H1 (cell line): ENCODE data around the gene CACNA1C. TPM values are rescaled to one million over a fixed set of nuclear protein-coding genes. Genes with fewer than 3 reads are reported as not detected.

Experiments
- CTCF ChIA-PET: fragments of 300-600 bp; sonication (Branson Sonifier 250); formaldehyde crosslinking; loops from one replicate; lab custom pipeline; 2021; ENCODE audit not compliant: partially characterized antibody; lab: Charles Lee
- POLR2A ChIA-PET: fragments of 300-600 bp; sonication (Branson Sonifier 250); formaldehyde crosslinking; loops from one replicate; lab custom pipeline; 2021; ENCODE audit warnings: inconsistent platforms; ENCODE audit not compliant: partially characterized antibody; lab: Charles Lee
- DNase-seq, 2 experiments: peaks; one replicate each; pipeline versions ENCODE4 v3.0.0 to v3.0.0-alpha.2; 2010 to 2022; ENCODE audit warnings: low spot score in 2 of 2, low read depth in 1 of 2, mixed read lengths in 1 of 2
- FAIRE-seq: peaks from 2 replicates; lab custom pipeline; 2011; peaks lifted over from hg19 to GRCh38; lab: Jason Lieb, UNC
- H2AFZ ChIP-seq: 2 replicates; pipeline ENCODE4 v1.8.1; 2012; ENCODE audit warnings: low read length, inconsistent platforms
- H2AK5ac ChIP-seq: 2 replicates; pipeline ENCODE4 v1.6.1; 2013; ENCODE audit warnings: low read depth, low read length
- H2BK120ac ChIP-seq: replicated peaks from 2 replicates; pipeline ENCODE3; 2013; ENCODE audit warnings: low read depth, low read length, inconsistent platforms
- H2BK12ac ChIP-seq: 2 replicates; pipeline ENCODE4 v1.6.1; 2013; ENCODE audit warnings: low read depth, low read length
- H2BK15ac ChIP-seq: 2 replicates; pipeline ENCODE4 v1.6.1; 2013; ENCODE audit warnings: low read length
- H2BK20ac ChIP-seq: 2 replicates; pipeline ENCODE4 v1.6.1; 2013; ENCODE audit warnings: low read length
- H2BK5ac ChIP-seq: 2 replicates; pipeline ENCODE4 v1.6.1; 2013; ENCODE audit warnings: low read depth, low read length
- H3K14ac ChIP-seq: 2 replicates; pipeline ENCODE4 v1.6.1; 2013; ENCODE audit warnings: inconsistent platforms; ENCODE audit not compliant: insufficient read length
- H3K18ac ChIP-seq: 2 replicates; pipeline ENCODE4 v1.6.1; 2013; ENCODE audit warnings: low read length; ENCODE audit errors: extremely low read depth
- H3K23ac ChIP-seq: 2 replicates; pipeline ENCODE4 v1.6.1; 2013; ENCODE audit warnings: inconsistent platforms; ENCODE audit not compliant: insufficient read length
- H3K23me2 ChIP-seq: 2 replicates; pipeline ENCODE4 v1.6.1; 2013; ENCODE audit warnings: low read depth, low read length
- H3K27ac ChIP-seq: 2 replicates; pipeline ENCODE4 v1.6.1; 2011; ENCODE audit warnings: low read depth, low read length, inconsistent platforms
- H3K27me3 ChIP-seq, 4 experiments: replicated peaks in 1 of 4; 1 replicate in 1 of 4; 2 replicates in 3 of 4; pipeline versions ENCODE4 v1.6.1 to v1.8.1; 2011 to 2013; ENCODE audit warnings: low read length in 3 of 4, mild to moderate bottlenecking in 3 of 4, inconsistent platforms in 2 of 4, mixed read lengths in 2 of 4, moderate library complexity in 1 of 4; ENCODE audit not compliant: control insufficient read depth in 3 of 4, insufficient read depth in 3 of 4; ENCODE audit errors: extremely low read depth in 1 of 4
- H3K36me3 ChIP-seq, 4 experiments: 2 replicates each; pipeline versions ENCODE4 v1.6.1 to v1.8.1; 2011 to 2013; ENCODE audit warnings: mild to moderate bottlenecking in 4 of 4, low read length in 3 of 4, moderate library complexity in 2 of 4, control low read depth in 1 of 4, inconsistent platforms in 1 of 4; ENCODE audit not compliant: insufficient read depth in 4 of 4, control insufficient read depth in 2 of 4
- H3K4ac ChIP-seq: replicated peaks from 2 replicates; pipeline ENCODE3; 2013; ENCODE audit warnings: low read length, low read depth, mixed read lengths, inconsistent platforms; ENCODE audit not compliant: insufficient read length
- H3K4me1 ChIP-seq, 4 experiments: replicated peaks in 1 of 4; 1 replicate in 1 of 4; 2 replicates in 3 of 4; pipeline versions ENCODE4 v1.6.1 to v1.8.1; 2011 to 2013; ENCODE audit warnings: low read length in 3 of 4, inconsistent platforms in 2 of 4, mixed read lengths in 1 of 4; ENCODE audit not compliant: insufficient read depth in 4 of 4, control insufficient read depth in 3 of 4
- H3K4me2 ChIP-seq, 2 experiments: 2 replicates each; pipeline versions ENCODE4 v1.6.1 to v1.8.1; 2011 to 2013; ENCODE audit warnings: low read depth in 2 of 2, low read length in 2 of 2, control low read depth in 1 of 2, inconsistent platforms in 1 of 2, mild to moderate bottlenecking in 1 of 2; ENCODE audit not compliant: insufficient read depth in 1 of 2
- H3K4me3 ChIP-seq, 4 experiments: fragments of 200-600, 300-600 bp in 1 of 4; sonication (generic), shearing (Covaris generic), sonication (Bioruptor Twin) in 1 of 4; 2 replicates each; pipeline versions ENCODE4 v1.5.1 to v1.8.1; 2011 to 2016; ENCODE audit warnings: low read length in 4 of 4, low read depth in 3 of 4, control low read depth in 2 of 4, inconsistent platforms in 2 of 4, mild to moderate bottlenecking in 2 of 4, mixed read lengths in 1 of 4, moderate library complexity in 1 of 4; ENCODE audit not compliant: insufficient read depth in 2 of 4; ENCODE audit errors: extremely low read depth in 1 of 4
- H3K56ac ChIP-seq: replicated peaks from 2 replicates; pipeline ENCODE3; 2013; ENCODE audit warnings: low read depth, mild to moderate bottlenecking, mixed read lengths, low read length, inconsistent platforms; ENCODE audit not compliant: insufficient read length
- H3K79me1 ChIP-seq: 2 replicates; pipeline ENCODE4 v1.6.1; 2013; ENCODE audit warnings: low read depth, low read length, control low read depth
- H3K79me2 ChIP-seq, 2 experiments: 2 replicates each; pipeline versions ENCODE4 v1.6.1 to v1.8.1; 2012 to 2013; ENCODE audit warnings: low read length in 2 of 2, mild to moderate bottlenecking in 2 of 2, inconsistent platforms in 1 of 2; ENCODE audit not compliant: insufficient read depth in 2 of 2, control insufficient read depth in 1 of 2
- H3K9ac ChIP-seq, 4 experiments: replicated peaks in 1 of 4; 1 replicate in 1 of 4; 2 replicates in 3 of 4; pipeline versions ENCODE4 v1.6.1 to v1.8.1; 2011 to 2013; ENCODE audit warnings: low read depth in 3 of 4, low read length in 3 of 4, control low read depth in 2 of 4, mild to moderate bottlenecking in 2 of 4, moderate library complexity in 2 of 4, inconsistent platforms in 1 of 4; ENCODE audit errors: extremely low read depth in 1 of 4
- H3K9me3 ChIP-seq, 2 experiments: 2 replicates each; pipeline versions ENCODE4 v1.6.1 to v1.8.1; 2012 to 2013; ENCODE audit warnings: mild to moderate bottlenecking in 2 of 2, moderate library complexity in 2 of 2, control low read depth in 1 of 2, inconsistent platforms in 1 of 2, low read depth in 1 of 2, low read length in 1 of 2, mixed read lengths in 1 of 2; ENCODE audit not compliant: insufficient read depth in 2 of 2
- H4K20me1 ChIP-seq, 2 experiments: replicated peaks in 1 of 2; 2 replicates each; pipeline versions ENCODE3 to v1.8.1; 2011 to 2013; ENCODE audit warnings: inconsistent platforms in 2 of 2, low read length in 2 of 2, mild to moderate bottlenecking in 1 of 2; ENCODE audit not compliant: insufficient read depth in 2 of 2, control insufficient read depth in 1 of 2
- H4K5ac ChIP-seq: 2 replicates; pipeline ENCODE4 v1.6.1; 2013; ENCODE audit warnings: low read length, low read depth, mixed read lengths, inconsistent platforms; ENCODE audit not compliant: insufficient read length
- H4K8ac ChIP-seq: 2 replicates; pipeline ENCODE4 v1.8.0; 2013; ENCODE audit warnings: mild to moderate bottlenecking, moderate library complexity, low read length, inconsistent platforms; ENCODE audit not compliant: insufficient read depth; ENCODE audit errors: extremely low read depth
- H4K91ac ChIP-seq: replicated peaks from 2 replicates; pipeline ENCODE3; 2013; ENCODE audit warnings: low read length, mixed read lengths, inconsistent platforms; ENCODE audit not compliant: insufficient read length
- HDAC6 ChIP-seq: IDR thresholded peaks from one replicate; pipeline ENCODE4 v1.7.1; 2012; ENCODE audit warnings: low read depth, mild to moderate bottlenecking, inconsistent platforms, low read length, moderate library complexity
- SP2 ChIP-seq: IDR thresholded peaks from 2 replicates; pipeline ENCODE4 v1.6.1; 2012; ENCODE audit warnings: mild to moderate bottlenecking, low read length, inconsistent platforms
- SUZ12 ChIP-seq: fragments of 200-600 bp; sonication (generic); IDR thresholded peaks from 2 replicates; pipeline ENCODE4 v1.6.1; 2012; ENCODE audit warnings: mild to moderate bottlenecking, inconsistent platforms, low read length, moderate library complexity, mixed read lengths
- TEAD4 ChIP-seq: IDR thresholded peaks from 2 replicates; pipeline ENCODE4 v1.6.1; 2012; ENCODE audit warnings: low read depth, low read length, inconsistent platforms, mixed read lengths
- WGBS, 2 experiments: shearing (Covaris generic) in 1 of 2; methylation state at CpG; one replicate each; pipeline versions ENCODE4 v1.1.6 to v1.1.7; 2013 to 2015; ENCODE audit warnings: low lambda C conversion rate in 2 of 2, mixed read lengths in 2 of 2, inconsistent platforms in 1 of 2, low coverage in 1 of 2, missing lambda C conversion rate in 1 of 2; ENCODE audit not compliant: insufficient replicate concordance in 2 of 2, insufficient coverage in 1 of 2, insufficient read length in 1 of 2; ENCODE audit errors: extremely low coverage in 1 of 2, missing lambda C conversion rate in 1 of 2; 5-methylcytosine and 5-hydroxymethylcytosine counted together
- polyA plus RNA-seq, 7 experiments: library from polyadenylated mRNA; depleted of rRNA in 3 of 7; stranded (reverse) in 5 of 7; unstranded in 2 of 7; fragments of >200 nt in 5 of 7; fragments of 200-250 nt in 2 of 7; gene quantifications; 1 replicate in 5 of 7; 2 replicates in 1 of 7; 4 replicates in 1 of 7; pipeline versions ENCODE4 v1.2.1 to v1.2.3, GENCODE V29; 2011 to 2013; ENCODE audit warnings: missing spikeins in 2 of 7, mixed read lengths in 2 of 7
- total RNA-seq: library from RNA; stranded (reverse); fragmentation: NEBNext Ultra II Directional; extraction: Animal tissue kit (Norgen Biotek cat#: 25700); gene quantifications from 2 replicates; pipeline ENCODE4 v1.2.1, GENCODE V29; 2021
- TF ChIP-seq, protein P1 (sequence below): IDR thresholded peaks from 2 replicates; pipeline ENCODE4 v1.6.1; 2012; ENCODE audit warnings: low read length, inconsistent platforms

CACNA1C gene
- total and polyA plus RNA-seq, 2 of the 8 experiments (the other 6 are each of a cell fraction or from before 2014, with no cell fraction given): 1.3 TPM

DNA sequence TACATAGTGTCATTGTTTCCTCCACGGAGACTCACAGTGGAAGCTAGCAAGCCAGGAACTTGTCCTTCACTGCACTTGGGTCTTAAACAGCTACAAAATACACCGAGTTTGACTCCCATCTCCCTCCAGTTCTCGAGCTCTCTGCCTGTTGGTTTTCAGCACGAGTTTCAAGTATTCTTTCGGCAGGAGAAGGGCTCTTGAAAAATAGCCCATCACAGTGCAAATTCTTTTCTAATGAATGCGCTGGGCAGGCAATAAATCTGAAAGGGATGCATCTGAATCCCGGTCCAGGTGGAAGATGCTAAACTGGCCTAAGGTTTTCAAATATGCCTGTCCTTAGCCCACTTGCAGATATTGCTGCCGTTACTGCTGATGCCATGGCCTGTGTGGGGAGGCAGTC is 173.9 kb downstream of the CACNA1C start:
- H3K18ac ChIP-seq: no peak overlapping the region
- H2BK15ac ChIP-seq: no peak overlapping the region
- no peak overlapping the region for H3K14ac ChIP-seq
- H4K91ac ChIP-seq: no peak overlapping the region
- H2BK5ac ChIP-seq: no peak overlapping the region
- no peak overlapping the region for H2AFZ ChIP-seq
- no peak overlapping the region for H2BK20ac ChIP-seq
- FAIRE-seq: no peak
- no peaks in the 10 kb centered on the region for H3K23me2 ChIP-seq
- no peak for DNase-seq
- no peak overlapping the region for H4K8ac ChIP-seq
- H3K4me2 ChIP-seq: no peak overlapping the region
- TF ChIP-seq TEAD4 (no peak), SUZ12 (no peak), HDAC6 (no peak), SP2 (no peak)
- TF ChIP-seq, protein P1, sequence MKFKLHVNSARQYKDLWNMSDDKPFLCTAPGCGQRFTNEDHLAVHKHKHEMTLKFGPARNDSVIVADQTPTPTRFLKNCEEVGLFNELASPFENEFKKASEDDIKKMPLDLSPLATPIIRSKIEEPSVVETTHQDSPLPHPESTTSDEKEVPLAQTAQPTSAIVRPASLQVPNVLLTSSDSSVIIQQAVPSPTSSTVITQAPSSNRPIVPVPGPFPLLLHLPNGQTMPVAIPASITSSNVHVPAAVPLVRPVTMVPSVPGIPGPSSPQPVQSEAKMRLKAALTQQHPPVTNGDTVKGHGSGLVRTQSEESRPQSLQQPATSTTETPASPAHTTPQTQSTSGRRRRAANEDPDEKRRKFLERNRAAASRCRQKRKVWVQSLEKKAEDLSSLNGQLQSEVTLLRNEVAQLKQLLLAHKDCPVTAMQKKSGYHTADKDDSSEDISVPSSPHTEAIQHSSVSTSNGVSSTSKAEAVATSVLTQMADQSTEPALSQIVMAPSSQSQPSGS: no peak
- no peaks in the 10 kb centered on the region for H3K79me2 ChIP-seq
- H3K4me3 ChIP-seq: no peak overlapping the region
- H2BK120ac ChIP-seq: no peak overlapping the region
- H4K5ac ChIP-seq: no peak overlapping the region
- H3K4me1 ChIP-seq: peaks cover 0 to 4% (median 0%) of the 10 kb centered on the region in 4 experiments; a peak in 2 of 7 replicates
- no peak overlapping the region for H2BK12ac ChIP-seq
- 84% methylated on average over 8 of the region's 8 CpGs; no CpG with 5 or more reads in 1 of the 2 experiments for WGBS, 2 experiments
- H3K9ac ChIP-seq: no peak overlapping the region
- ChIA-PET CTCF (interaction anchor here (0.7 to 1.4 kb wide), 7 partner anchors 14 to 168 kb away, joined by 3 to 6 read pairs (median 4); no protein-coding TSS in a partner anchor), POLR2A (no interaction called here)
- no peaks in the 10 kb centered on the region for H3K79me1 ChIP-seq
- no peaks in the 10 kb centered on the region for H3K36me3 ChIP-seq
- H3K27me3 ChIP-seq: no peaks in the 10 kb centered on the region
- H3K9me3 ChIP-seq: no peaks in the 10 kb centered on the region
- H3K4ac ChIP-seq: no peak overlapping the region
- no peak overlapping the region for H3K56ac ChIP-seq
- H4K20me1 ChIP-seq: no peaks in the 10 kb centered on the region
- H3K27ac ChIP-seq: no peak overlapping the region
- no peak overlapping the region for H3K23ac ChIP-seq
- no peak overlapping the region for H2AK5ac ChIP-seq
